ENCODE measurements around the gene CTNNB1.

DNA sequence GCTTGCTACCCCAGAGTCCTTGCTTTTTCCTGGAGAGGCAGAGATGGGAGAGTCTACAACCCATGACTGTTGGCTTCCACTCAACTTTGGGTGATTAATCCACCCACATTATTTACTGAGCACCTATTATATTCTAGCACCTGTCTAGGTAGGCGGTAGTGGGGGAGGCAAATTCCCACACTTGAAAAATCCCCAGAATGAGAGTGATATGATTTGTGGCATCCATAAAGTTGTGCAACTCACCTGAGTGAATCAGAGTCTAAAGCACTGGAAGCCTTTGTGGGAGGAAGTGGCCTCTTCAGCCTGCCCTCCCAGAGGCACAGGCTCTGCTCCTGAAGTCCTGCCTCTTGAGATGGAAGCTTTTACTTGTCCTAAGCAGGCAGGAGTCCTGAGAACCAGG lies 40.4 kb upstream of the CTNNB1 start:
- TF ChIP-seq, protein P1, sequence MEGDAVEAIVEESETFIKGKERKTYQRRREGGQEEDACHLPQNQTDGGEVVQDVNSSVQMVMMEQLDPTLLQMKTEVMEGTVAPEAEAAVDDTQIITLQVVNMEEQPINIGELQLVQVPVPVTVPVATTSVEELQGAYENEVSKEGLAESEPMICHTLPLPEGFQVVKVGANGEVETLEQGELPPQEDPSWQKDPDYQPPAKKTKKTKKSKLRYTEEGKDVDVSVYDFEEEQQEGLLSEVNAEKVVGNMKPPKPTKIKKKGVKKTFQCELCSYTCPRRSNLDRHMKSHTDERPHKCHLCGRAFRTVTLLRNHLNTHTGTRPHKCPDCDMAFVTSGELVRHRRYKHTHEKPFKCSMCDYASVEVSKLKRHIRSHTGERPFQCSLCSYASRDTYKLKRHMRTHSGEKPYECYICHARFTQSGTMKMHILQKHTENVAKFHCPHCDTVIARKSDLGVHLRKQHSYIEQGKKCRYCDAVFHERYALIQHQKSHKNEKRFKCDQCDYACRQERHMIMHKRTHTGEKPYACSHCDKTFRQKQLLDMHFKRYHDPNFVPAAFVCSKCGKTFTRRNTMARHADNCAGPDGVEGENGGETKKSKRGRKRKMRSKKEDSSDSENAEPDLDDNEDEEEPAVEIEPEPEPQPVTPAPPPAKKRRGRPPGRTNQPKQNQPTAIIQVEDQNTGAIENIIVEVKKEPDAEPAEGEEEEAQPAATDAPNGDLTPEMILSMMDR (IDR thresholded peaks at IDR 0.05) = no peak
- TF ChIP-seq POLR2A (IDR thresholded peaks at IDR 0.05) (no peak), EP300 (IDR thresholded peaks at IDR 0.05) (no peak)

Data from ovary (tissue), 3 donors.